GM23338 (cell line): ENCODE results near the gene ATXN3. TPM values are rescaled to one million over a fixed set of nuclear protein-coding genes. Genes with fewer than 3 reads are reported as not detected.

Source experiments
- ATAC-seq: fragments of 200-7000 bp; cut with Tn5 transposase; 3 replicates; pipeline ENCODE4 v1.9.1; 2020
- DNase-seq: peaks from one replicate; pipeline ENCODE4 v3.0.0-alpha.2; 2015; ENCODE audit warnings: low spot score
- H2AFZ ChIP-seq: fragments of 200-600 bp; sonication (generic); 2 replicates; pipeline ENCODE4 v1.8.0; 2016; ENCODE audit warnings: antibody characterized with exemption, mild to moderate bottlenecking, moderate library complexity
- H3F3A ChIP-seq: fragments of 200-600 bp; sonication (generic); replicated peaks from 2 replicates; pipeline ENCODE4 v1.8.0; 2017; ENCODE audit warnings: antibody characterized with exemption, mixed run types, low read depth
- H3K27ac ChIP-seq: fragments of 200-600 bp; sonication (generic); 2 replicates; pipeline ENCODE4 v1.6.1; 2016; ENCODE audit warnings: low read depth
- H3K27me3 ChIP-seq: fragments of 200-600 bp; sonication (generic); 2 replicates; pipeline ENCODE4 v1.8.0; 2016; ENCODE audit warnings: mild to moderate bottlenecking, mixed run types, moderate library complexity; ENCODE audit not compliant: insufficient read depth
- H3K36me3 ChIP-seq: fragments of 200-600 bp; sonication (generic); 2 replicates; pipeline ENCODE4 v1.8.0; 2016; ENCODE audit warnings: mild to moderate bottlenecking; ENCODE audit not compliant: insufficient read depth
- H3K4me1 ChIP-seq: fragments of 200-600 bp; sonication (generic); 2 replicates; pipeline ENCODE4 v1.8.0; 2016; ENCODE audit warnings: mild to moderate bottlenecking, moderate library complexity; ENCODE audit not compliant: insufficient read depth
- H3K4me2 ChIP-seq: fragments of 200-600 bp; sonication (generic); 2 replicates; pipeline ENCODE4 v1.7.1; 2017; ENCODE audit warnings: mixed run types
- H3K4me3 ChIP-seq: fragments of 200-600 bp; sonication (generic); 2 replicates; pipeline ENCODE4 v1.6.1; 2016; ENCODE audit warnings: mixed run types
- H3K79me2 ChIP-seq: fragments of 200-600 bp; sonication (generic); replicated peaks from 2 replicates; pipeline ENCODE4 v1.8.0; 2017; ENCODE audit warnings: mild to moderate bottlenecking; ENCODE audit not compliant: insufficient read depth
- H3K9me2 ChIP-seq: fragments of 200-600 bp; sonication (generic); 2 replicates; pipeline ENCODE4 v1.8.0; 2017; ENCODE audit not compliant: insufficient read depth
- H4K20me1 ChIP-seq: fragments of 200-600 bp; sonication (generic); replicated peaks from 2 replicates; pipeline ENCODE4 v1.8.0; 2017; ENCODE audit warnings: mild to moderate bottlenecking; ENCODE audit not compliant: insufficient read depth
- H3K27ac Mint-ChIP-seq: 2 replicates; pipeline ENCODE4 v1.8.0; 2020; ENCODE audit warnings: inconsistent platforms, mild to moderate bottlenecking, moderate library complexity, mixed read lengths
- H3K27me3 Mint-ChIP-seq: 3 replicates; pipeline ENCODE4 v1.8.0; 2022; ENCODE audit warnings: low read depth, mild to moderate bottlenecking, moderate library complexity, mixed read lengths, inconsistent platforms; ENCODE audit not compliant: insufficient read depth, poor library complexity
- H3K36me3 Mint-ChIP-seq: 3 replicates; pipeline ENCODE4 v1.8.0; 2021; ENCODE audit warnings: low read depth, mild to moderate bottlenecking, inconsistent platforms, moderate library complexity, mixed read lengths
- H3K4me1 Mint-ChIP-seq: 3 replicates; pipeline ENCODE4 v1.8.0; 2020; ENCODE audit warnings: mild to moderate bottlenecking, inconsistent platforms, mixed read lengths
- H3K4me3 Mint-ChIP-seq: 3 replicates; pipeline ENCODE4 v1.8.0; 2021; ENCODE audit warnings: moderate library complexity, mild to moderate bottlenecking, inconsistent platforms, mixed read lengths
- H3K9me3 Mint-ChIP-seq: 3 replicates; pipeline ENCODE4 v1.8.0; 2020; ENCODE audit warnings: moderate library complexity, mild to moderate bottlenecking, inconsistent platforms, mixed read lengths
- CTCF ChIP-seq, 2 experiments: fragments of 200-600 bp in 1 of 2; sonication (generic) in 1 of 2; conservative IDR thresholded peaks; 2 replicates each; pipeline versions ENCODE4 v1.5.1 to v1.6.1; 2016 to 2017; ENCODE audit warnings: antibody characterized with exemption in 2 of 2, low read depth in 2 of 2, mild to moderate bottlenecking in 2 of 2, moderate library complexity in 1 of 2
- ETS1 ChIP-seq: IDR thresholded peaks from 2 replicates; pipeline ENCODE4 v1.6.1; 2016; ENCODE audit warnings: antibody characterized with exemption
- POLR2AphosphoS5 ChIP-seq: IDR thresholded peaks from 2 replicates; pipeline ENCODE4 v1.6.1; 2016; ENCODE audit warnings: antibody characterized with exemption, low read depth
- STAT1 ChIP-seq: IDR thresholded peaks from one replicate; pipeline ENCODE4 v1.6.1; 2016; ENCODE audit warnings: antibody characterized with exemption; ENCODE audit not compliant: unreplicated experiment
- ZNF114 ChIP-seq: fragments of 250-450 bp; sonication (Bioruptor Pico); IDR thresholded peaks from 2 replicates; pipeline ENCODE4 v1.5.0; 2020; ENCODE audit warnings: mild to moderate bottlenecking, moderate library complexity
- ZNF462 ChIP-seq: fragments of 250-450 bp; sonication (Bioruptor Pico); IDR thresholded peaks from 2 replicates; pipeline ENCODE4 v1.5.0; 2020; ENCODE audit warnings: mild to moderate bottlenecking, moderate library complexity
- polyA plus RNA-seq: library from polyadenylated mRNA; unstranded; fragments of >200 nt; fragmentation: Nextera tagmentation; extraction: Ambion mirVana; gene quantifications from 2 replicates; pipeline ENCODE4 v1.2.1, GENCODE V29; 2016
- total RNA-seq: library from RNA; depleted of rRNA; stranded (reverse); fragments of >200 nt; shearing (Covaris generic); gene quantifications from 2 replicates; pipeline ENCODE4 v1.2.3, GENCODE V29; 2014

The ATXN3 gene
- total and polyA plus RNA-seq, 2 experiments from 2014 or later: 39.5 to 66.7 TPM

GRCh38 chr14:92035890-92036289, 70.5 kb downstream of the ATXN3 start (continued):
- TF ChIP-seq ZNF462 (CRISPR knock-in tag): no peak

GRCh38 chr14:92033906-92034687, 72.3 kb downstream of the ATXN3 start:
- Histone ChIP-seq H3K79me2 (peaks cover 57% of the 10 kb centered on the region), H3K27me3 (no peaks in the 10 kb centered on the region), H3K4me3 (no peak overlapping the region), H2AFZ (no peak overlapping the region), H4K20me1 (0 out of 2 replicates have a peak, but pooled peaks cover 5% of the 10 kb centered on the region), H3K9me2 (no peaks in the 10 kb centered on the region), H3K27ac (no peak overlapping the region), H3K4me2 (no peak overlapping the region), H3F3A (no peaks in the 10 kb centered on the region), H3K36me3 (peaks cover 4% of the 10 kb centered on the region; the same call in 1 of the 2 replicates), H3K4me1 (peaks cover 7% of the 10 kb centered on the region)
- H3K27ac Mint-ChIP-seq: no peak overlapping the region
- no peak overlapping the region for H3K4me3 Mint-ChIP-seq
- peaks cover 41% of the 10 kb centered on the region for H3K36me3 Mint-ChIP-seq
- peaks cover 7% of the 10 kb centered on the region for H3K4me1 Mint-ChIP-seq
- DNase-seq: no peak
- TF ChIP-seq ZNF114 (CRISPR knock-in tag): no peak
- no peak for ATAC-seq
- H3K27me3 Mint-ChIP-seq: peaks cover 2% of the 10 kb centered on the region
- H3K9me3 Mint-ChIP-seq: peaks cover 14% of the 10 kb centered on the region

- Histone ChIP-seq H3K4me1 (peaks cover 6% of the 10 kb centered on the region), H3K4me3 (no peak overlapping the region), H3K36me3 (peaks cover 4% of the 10 kb centered on the region; the same call in 1 of the 2 replicates), H3F3A (no peaks in the 10 kb centered on the region), H3K79me2 (peaks cover 50% of the 10 kb centered on the region), H3K4me2 (no peak overlapping the region), H3K9me2 (no peaks in the 10 kb centered on the region), H3K27ac (no peak overlapping the region), H3K27me3 (no peaks in the 10 kb centered on the region), H4K20me1 (0 out of 2 replicates have a peak, but pooled peaks cover 5% of the 10 kb centered on the region), H2AFZ (no peak overlapping the region)
- H3K36me3 Mint-ChIP-seq: peaks cover 41% of the 10 kb centered on the region
- peaks cover 2% of the 10 kb centered on the region for H3K27me3 Mint-ChIP-seq
- H3K4me3 Mint-ChIP-seq: no peak overlapping the region
- ATAC-seq (no peak), DNase-seq (no peak)
- H3K9me3 Mint-ChIP-seq: peaks cover 14% of the 10 kb centered on the region
- H3K4me1 Mint-ChIP-seq: peaks cover 7% of the 10 kb centered on the region
- no peak overlapping the region for H3K27ac Mint-ChIP-seq
- TF ChIP-seq STAT1 (no peak), ETS1 (no peak), CTCF (conservative IDR thresholded peaks at IDR 0.05; ENCODE audit: low read depth in 2 of 2) (no peak), POLR2AphosphoS5 (no peak)
Measured at GRCh38 chr14:92033433-92033832, 72.9 kb downstream of the ATXN3 start.
